GM19467 (cell line): ENCODE data around the gene HOXD4.

Experiments
- ATAC-seq: cut with Tn5 transposase; IDR thresholded peaks from one replicate; pipeline ENCODE4 v1.9.1; 2021; ENCODE audit warnings: mild to moderate bottlenecking, moderate library complexity; ENCODE audit not compliant: unreplicated experiment

The HOXD4 gene

DNA sequence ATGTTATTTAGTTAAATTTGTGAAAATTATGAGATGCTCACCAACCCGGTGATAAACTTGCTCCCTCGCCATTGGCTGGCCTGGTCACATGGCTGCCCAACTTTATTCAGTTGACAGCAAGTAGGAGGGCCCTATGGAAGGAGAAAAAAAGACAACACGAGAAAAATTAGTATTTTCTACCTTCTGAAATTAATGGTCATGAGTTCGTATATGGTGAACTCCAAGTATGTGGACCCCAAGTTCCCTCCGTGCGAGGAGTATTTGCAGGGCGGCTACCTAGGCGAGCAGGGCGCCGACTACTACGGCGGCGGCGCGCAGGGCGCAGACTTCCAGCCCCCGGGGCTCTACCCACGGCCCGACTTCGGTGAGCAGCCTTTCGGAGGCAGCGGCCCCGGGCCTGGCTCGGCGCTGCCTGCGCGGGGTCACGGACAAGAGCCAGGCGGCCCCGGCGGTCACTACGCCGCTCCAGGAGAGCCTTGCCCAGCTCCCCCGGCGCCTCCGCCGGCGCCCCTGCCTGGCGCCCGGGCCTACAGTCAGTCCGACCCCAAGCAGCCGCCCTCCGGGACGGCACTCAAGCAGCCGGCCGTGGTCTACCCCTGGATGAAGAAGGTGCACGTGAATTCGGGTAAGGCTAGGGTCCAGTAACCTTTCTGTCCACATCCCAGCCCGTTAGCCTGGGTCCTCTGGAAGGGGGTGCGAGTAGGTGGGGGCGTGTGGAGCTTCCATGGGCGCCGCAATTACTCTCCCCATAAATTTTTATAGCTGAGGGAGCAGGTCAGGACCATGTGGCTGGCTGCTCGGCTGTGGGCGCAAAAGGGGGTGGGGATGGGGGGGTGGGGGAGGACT is at the start of gene HOXD4:
Gene HOXD4, plus strand, starts transcription at position 109 of the 846 bp plus-strand sequence. Its CDS starts 84 bp downstream, at position 193.
- ATAC-seq: no peak

DNA sequence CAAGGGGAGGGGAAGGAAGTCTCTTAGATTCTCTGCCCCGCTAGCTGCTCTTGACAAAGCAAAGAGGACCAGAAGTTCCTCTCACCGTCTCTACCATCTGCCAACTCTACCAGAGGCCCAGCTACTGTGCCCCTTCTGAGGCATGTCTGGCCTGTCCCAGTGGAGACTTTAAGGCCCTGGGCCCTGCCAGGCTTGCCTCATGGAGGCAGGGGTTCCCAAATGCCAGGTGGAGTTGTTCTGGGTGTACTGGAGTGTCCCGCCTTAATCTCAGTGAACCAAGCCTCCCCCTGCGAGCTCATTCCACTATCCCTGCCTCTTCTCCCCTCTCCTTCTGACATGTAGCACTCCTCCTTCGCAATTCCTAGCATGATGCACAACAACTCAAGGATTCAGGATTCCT is 49.5 kb upstream of the HOXD4 start:
- no peak for ATAC-seq

DNA sequence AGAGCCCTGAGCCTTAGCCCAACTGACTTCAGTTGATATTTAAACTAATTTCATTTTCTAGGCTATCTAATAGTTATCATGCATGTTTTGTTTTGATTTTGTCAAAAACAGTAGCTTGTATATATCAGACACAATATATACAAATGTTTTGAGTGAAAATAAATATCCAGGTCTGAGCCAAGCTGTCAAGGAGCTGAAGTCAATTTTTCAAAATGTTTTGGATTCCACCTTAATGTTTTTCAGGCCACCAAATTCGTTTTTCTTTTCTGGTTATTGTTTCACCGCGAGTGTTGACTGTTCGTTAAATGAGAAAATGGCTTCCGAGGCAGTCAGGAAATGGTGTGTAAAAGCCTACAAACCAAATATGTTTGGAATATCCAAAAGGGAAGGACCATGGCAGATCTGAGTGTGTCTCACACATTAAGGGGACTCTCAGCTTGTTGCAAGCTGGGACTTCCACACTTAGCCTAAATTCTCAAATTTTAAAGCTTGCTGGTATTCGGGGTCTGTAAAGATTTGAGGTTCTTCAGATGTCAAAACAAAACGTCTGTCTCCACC is 49.0 kb upstream of the HOXD4 start:
- ATAC-seq: no peak

DNA sequence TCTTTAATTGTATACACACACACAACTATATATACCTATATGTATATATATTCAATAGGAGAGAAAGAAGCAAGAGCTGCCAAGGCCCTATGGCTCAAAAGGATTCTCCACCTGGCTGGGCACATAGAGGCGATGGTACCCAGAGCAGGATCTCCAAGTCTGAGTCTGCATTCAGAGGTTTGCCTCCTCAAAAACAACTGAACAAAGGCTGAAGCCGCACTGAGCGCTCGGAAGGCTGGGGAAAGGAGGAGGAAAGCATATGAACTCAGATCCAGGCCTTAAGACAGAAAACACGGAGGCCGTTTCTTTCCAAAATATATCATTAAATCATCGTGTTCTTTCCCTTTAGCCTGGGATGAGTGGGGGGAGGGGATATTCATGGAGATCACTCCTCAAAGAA is 48.2 kb upstream of the HOXD4 start:
- no peak for ATAC-seq

GRCh38 chr2:176103742-176104315 is 47.5 kb upstream of the HOXD4 start:
- no peak for ATAC-seq

- no peak for ATAC-seq
Measured at GRCh38 chr2:176104316-176105077, 46.9 kb upstream of the HOXD4 start.

- no peak for ATAC-seq
Measured at GRCh38 chr2:176105078-176105729, 46.1 kb upstream of the HOXD4 start.

DNA sequence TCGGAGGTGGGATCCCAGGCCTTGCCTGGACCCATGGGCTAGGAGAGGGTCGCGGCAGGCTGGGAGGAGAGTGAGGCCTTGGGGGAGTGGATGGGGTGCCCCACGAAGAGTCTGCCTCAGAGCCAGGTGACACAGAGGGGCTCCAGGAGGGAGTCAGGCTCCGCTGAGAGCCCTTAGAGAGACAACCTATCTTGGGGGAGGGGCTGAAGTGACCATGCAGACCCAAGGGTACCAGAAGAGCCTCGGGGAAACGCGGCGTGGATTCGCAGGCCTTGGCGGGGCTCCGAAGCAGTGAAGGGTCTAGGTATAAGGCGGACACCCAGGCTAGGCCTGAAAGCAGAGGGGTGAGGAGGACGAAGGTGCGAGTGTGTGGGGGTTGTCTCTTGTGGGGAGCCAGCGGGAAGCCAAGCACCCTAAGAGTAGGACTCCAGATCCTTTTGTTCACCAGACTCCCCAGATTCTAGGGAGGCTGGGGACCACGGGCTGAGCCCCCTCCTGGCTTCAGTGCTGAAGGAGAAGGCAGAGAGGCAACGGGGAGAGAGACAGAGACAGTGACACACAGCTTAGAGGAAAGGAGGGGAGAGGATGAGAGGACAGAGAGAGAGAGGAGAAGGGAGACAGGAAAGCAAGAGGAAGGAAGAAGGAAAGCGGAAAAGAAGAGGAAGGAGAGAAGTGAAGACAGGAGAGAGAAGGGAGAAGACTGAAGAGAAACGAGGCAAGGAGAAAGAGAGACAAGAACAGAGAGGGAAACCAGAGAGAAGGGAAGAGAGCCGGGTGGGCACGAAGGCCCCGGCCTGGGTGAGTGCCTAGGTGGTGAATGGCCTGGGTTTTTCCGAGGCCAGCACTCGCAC is 45.4 kb upstream of the HOXD4 start:
- no peak for ATAC-seq

DNA sequence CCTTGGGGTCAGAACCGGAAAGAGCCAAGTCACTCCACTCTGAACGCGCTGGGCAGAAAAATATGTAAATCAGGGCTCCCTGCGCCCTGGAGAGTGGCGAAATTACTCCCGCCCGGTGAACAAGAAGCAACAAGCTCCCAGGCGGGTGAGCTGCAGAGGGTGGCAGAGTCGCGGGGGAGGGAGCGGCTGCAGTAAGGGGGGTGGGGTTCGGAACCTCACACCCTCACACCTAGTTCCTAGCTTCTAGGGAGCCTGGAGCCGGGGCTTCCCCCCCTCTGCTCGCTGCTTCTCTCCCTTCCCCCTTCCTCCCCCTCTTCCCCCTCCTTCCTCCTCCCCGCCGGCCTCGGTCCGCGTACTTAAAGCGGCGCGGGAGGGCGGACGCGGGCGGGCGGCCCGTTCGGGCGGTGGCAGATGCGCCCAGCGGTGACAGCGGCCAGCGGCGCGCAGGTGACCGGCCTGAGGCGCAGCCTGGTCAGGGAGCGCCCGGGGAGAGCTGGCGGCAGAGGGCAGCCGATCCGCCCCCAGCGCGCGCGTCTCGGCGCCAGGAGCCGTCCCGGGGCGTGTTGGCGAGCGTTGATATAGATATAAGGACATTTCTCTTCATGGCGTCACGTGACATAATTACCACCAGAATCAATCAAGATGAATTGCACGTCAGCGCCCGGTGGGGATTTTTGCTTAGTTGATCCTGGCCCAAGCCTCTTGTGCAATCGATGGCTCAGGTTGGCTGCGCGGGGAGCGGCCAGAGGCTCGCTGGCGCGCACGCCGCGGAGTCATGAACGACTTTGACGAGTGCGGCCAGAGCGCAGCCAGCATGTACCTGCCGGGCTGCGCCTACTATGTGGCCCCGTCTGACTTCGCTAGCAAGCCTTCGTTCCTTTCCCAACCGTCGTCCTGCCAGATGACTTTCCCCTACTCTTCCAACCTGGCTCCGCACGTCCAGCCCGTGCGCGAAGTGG is 44.5 kb upstream of the HOXD4 start, which contains the start of gene HOXD11:
Gene HOXD11, plus strand, starts transcription at position 700 of the 959 bp plus-strand sequence. Its CDS starts 76 bp downstream, at position 776.
- ATAC-seq: no peak

GRCh38 chr2:176107731-176108181 is 43.6 kb upstream of the HOXD4 start:
- no peak for ATAC-seq

DNA sequence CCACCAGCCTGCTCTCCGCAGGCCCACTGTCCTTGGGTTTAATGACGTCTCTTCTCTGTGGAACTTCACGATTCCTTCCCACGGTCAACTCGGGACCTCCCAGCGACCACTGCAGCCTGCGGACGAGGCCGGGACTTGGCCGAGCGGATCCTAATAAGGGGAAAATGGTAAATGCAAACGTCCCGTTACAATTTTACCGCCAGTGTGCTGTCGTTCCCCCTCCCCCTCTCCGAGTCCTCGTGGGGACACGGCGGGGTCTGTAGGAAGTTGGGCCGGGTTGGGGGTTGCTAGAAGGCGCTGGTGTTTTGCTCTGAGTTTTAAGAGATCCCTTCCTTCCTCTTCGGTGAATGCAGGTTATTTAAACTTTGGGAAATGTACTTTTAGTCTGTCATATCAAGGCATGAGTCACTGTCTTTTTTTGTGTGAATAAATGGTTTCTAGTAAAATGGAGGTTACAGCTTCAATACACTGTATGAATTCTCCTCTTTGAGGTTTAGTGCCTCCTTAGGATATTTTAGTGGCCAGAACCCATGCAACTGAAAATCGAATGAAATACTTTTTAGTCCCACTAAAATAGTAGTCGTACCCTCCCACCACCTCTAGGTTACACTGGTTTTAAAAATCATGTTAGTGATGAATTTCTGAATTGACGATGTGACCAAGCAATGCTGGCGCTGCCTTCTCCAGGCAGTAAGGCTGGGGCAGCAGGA is 42.0 kb upstream of the HOXD4 start:
- no peak for ATAC-seq

- ATAC-seq: no peak
Measured at GRCh38 chr2:176109946-176110345, 41.4 kb upstream of the HOXD4 start.

GRCh38 chr2:176110415-176111308 is 40.7 kb upstream of the HOXD4 start:
- no peak for ATAC-seq

- no peak for ATAC-seq
Measured at GRCh38 chr2:176111309-176111663, 40.1 kb upstream of the HOXD4 start.

DNA sequence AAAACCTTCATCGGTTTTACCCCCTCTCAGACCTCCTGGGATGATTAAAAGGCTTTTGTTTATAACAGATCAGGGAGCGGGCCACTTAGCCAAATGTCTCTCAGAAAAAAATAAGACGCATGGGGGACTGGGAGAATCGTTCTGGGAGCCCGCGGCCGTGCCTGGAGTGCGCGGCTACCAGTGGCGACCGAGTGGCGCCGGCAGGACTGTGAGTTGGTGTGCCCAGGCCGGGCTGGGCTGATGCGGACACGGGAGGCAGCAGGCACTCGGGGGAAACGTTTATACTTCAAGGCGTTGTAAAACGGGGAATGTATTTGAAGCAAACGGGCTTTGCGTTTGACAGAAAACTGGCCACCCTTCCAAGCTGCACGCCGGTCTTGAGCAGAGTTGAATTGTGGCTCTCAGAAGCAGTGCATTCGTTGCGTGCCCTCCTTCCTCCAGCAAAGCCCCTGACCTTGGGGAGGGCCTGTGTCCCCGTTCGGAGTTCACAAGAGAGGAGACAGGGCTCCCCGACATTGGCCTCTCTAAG is 39.4 kb upstream of the HOXD4 start:
- ATAC-seq: no peak

DNA sequence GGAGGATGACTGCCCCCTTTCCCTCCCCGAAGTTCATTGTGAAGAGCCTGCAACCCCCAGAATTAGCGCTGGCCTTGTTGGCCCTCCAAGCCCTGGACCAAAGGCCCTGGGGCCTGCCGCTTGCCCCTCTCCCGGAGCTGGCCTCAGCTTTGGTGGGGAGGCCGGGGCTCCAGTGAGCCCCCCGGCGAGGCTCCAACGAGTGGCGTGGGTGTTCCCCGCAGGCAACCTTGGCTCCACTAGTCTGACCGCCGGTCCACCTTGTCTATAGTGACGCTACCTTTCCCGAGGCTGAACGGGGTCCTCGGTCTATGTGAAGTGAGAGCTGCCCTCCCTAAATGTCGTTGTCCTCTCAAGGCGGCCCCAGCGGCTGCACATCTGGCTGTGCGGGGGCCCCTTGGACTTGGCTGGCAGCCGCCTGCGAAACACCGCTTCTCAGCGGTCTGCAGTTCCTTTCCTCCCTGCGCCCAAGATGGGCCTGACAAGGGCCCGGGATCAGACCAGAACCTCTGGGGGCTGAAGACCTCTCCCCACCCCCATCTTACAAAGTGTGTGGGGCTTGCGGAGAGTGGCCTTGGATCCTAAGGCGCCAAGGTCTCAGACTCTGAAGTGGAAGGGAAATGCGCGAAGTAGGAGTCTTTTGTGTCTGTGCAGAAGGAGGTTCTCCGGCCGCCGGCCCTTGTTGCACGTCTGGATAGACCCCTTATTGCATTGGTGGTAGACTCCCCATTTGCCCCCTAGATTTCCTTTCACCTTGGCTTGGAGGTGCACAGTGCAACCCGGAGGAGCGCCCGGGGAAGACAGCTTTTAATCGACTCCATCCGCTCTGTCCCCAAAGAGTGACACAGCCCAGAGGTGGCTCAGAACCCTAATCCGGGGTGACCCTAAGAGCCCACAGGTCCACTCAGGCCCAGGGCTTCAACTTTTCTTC is 38.7 kb upstream of the HOXD4 start:
- ATAC-seq: no peak
